Measurements from ENCODE around the gene RAB5B.

RAB5B gene

DNA sequence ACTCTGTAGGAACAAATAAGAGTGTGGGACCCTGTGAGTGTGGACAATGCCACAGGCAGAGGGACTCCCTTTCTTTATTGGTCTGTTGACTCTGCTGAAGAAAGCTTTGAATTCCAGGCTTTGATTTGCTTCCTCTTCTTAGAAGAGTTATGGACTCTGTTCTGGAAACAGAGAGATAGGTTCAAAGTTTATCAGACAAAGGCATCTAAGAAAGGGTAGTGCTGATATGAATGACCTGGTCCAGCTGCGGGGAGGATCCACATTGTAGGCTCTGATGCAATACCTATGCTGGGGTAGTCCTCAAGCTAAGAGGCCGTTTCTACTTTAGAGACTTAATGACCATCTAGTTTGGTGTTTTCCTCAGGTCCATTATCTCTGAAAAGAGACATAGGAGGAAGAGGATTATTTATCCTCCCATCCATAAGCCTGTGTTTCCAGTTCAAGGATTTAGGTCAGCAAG lies 36.3 kb downstream of the RAB5B start:
- no peak overlapping the region for H3K27ac ChIP-seq (ENCODE audit: low read depth, low read length)

DNA sequence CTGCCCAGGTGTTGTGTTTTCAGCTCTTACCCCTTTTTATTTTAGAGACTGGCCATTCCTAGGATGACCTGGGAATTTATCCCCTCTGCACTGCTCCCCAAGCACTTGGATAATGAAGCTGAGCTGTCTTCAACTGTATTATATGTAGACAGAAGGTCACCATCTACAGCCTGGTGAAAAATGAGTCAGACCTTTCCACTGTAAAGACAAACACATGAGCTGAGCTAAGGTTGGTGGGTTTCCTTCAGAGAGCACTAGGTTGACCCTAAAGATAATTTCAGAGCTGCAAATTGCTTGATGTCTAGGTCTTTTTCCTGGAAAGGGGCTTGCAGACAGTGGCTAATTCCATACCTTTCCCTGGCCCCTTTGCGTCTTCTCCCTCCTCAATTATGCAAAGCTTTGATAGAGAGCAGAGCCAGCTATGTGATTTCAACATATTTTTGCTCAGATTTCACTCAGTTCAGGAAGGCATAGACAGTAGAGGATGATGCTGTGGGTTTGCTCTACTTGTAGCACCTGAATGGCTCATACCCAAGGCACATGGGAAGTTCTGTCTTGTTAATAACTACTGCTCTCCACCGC lies 37.7 kb downstream of the RAB5B start:
- Histone ChIP-seq H3K9ac (ENCODE audit: low read length) (no peak overlapping the region), H3K9me3 (ENCODE audit: insufficient read depth, low read length) (no peaks in the 10 kb centered on the region), H3F3A (ENCODE audit: insufficient read depth) (no peaks in the 10 kb centered on the region), H3K27ac (ENCODE audit: low read depth, low read length) (no peak overlapping the region), H3K4me2 (ENCODE audit: low read depth, low read length, poor library complexity, severe bottlenecking) (no peak overlapping the region), H3K9me2 (replicated peaks; ENCODE audit: insufficient read depth, low read length) (no peaks in the 10 kb centered on the region), H3K36me3 (ENCODE audit: low read length) (no peaks in the 10 kb centered on the region), H2AFZ (ENCODE audit: low read depth, low read length, severe bottlenecking) (no peak overlapping the region), H4K20me1 (ENCODE audit: low read depth, low read length) (no peaks in the 10 kb centered on the region), H3K79me2 (ENCODE audit: insufficient read depth, low read length) (no peaks in the 10 kb centered on the region), H3K4me3 (ENCODE audit: insufficient read depth, low read length, poor library complexity, severe bottlenecking) (no peak overlapping the region), H3K27me3 (ENCODE audit: low read length) (no peaks in the 10 kb centered on the region)
- TF ChIP-seq, protein P1, sequence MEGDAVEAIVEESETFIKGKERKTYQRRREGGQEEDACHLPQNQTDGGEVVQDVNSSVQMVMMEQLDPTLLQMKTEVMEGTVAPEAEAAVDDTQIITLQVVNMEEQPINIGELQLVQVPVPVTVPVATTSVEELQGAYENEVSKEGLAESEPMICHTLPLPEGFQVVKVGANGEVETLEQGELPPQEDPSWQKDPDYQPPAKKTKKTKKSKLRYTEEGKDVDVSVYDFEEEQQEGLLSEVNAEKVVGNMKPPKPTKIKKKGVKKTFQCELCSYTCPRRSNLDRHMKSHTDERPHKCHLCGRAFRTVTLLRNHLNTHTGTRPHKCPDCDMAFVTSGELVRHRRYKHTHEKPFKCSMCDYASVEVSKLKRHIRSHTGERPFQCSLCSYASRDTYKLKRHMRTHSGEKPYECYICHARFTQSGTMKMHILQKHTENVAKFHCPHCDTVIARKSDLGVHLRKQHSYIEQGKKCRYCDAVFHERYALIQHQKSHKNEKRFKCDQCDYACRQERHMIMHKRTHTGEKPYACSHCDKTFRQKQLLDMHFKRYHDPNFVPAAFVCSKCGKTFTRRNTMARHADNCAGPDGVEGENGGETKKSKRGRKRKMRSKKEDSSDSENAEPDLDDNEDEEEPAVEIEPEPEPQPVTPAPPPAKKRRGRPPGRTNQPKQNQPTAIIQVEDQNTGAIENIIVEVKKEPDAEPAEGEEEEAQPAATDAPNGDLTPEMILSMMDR (IDR thresholded peaks at IDR 0.05; ENCODE audit: insufficient read depth, low read length, poor library complexity, severe bottlenecking): no peak
- TF ChIP-seq EZH2phosphoT487 (conservative IDR thresholded peaks at IDR 0.05; ENCODE audit: low read length): no peak

More for the DNA sequence above, 36.3 kb downstream of the RAB5B start:
- Histone ChIP-seq H3K4me2 (ENCODE audit: low read depth, low read length, poor library complexity, severe bottlenecking) (no peak overlapping the region), H3K9me2 (replicated peaks; ENCODE audit: insufficient read depth, low read length) (no peaks in the 10 kb centered on the region), H3K36me3 (ENCODE audit: low read length) (no peaks in the 10 kb centered on the region), H4K20me1 (ENCODE audit: low read depth, low read length) (no peaks in the 10 kb centered on the region), H3K4me3 (ENCODE audit: insufficient read depth, low read length, poor library complexity, severe bottlenecking) (no peak overlapping the region), H3F3A (ENCODE audit: insufficient read depth) (no peaks in the 10 kb centered on the region), H3K9ac (ENCODE audit: low read length) (no peak overlapping the region), H3K9me3 (ENCODE audit: insufficient read depth, low read length) (no peaks in the 10 kb centered on the region), H3K27me3 (ENCODE audit: low read length) (no peaks in the 10 kb centered on the region), H2AFZ (ENCODE audit: low read depth, low read length, severe bottlenecking) (no peak overlapping the region), H3K79me2 (ENCODE audit: insufficient read depth, low read length) (no peaks in the 10 kb centered on the region)
- no peak for TF ChIP-seq EZH2phosphoT487 (conservative IDR thresholded peaks at IDR 0.05; ENCODE audit: low read length)

DNA sequence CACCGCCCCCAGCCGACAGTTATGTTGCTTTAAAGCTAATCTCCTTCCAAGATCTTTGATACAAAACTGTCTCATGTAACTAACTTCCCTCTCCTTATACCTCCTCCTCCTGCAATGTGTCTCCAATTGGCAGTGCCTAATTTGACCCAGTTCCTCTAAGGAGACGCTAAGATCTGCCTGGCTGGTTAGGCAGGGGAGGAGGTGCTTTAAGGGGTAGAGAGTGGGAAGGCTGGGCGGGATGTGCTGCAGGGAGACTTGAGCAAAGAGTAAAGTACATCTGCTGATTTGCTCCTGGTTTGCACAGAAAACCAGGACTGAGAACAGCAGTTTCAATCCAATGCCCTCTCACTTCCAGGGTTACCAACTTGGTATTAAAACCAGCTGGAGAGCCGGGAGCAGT lies 39.6 kb downstream of the RAB5B start:
- no peak overlapping the region for H2AFZ ChIP-seq (ENCODE audit: low read depth, low read length, severe bottlenecking)
- no peaks in the 10 kb centered on the region for H4K20me1 ChIP-seq (ENCODE audit: low read depth, low read length)
- no peaks in the 10 kb centered on the region for H3K36me3 ChIP-seq (ENCODE audit: low read length)
- H3K79me2 ChIP-seq (ENCODE audit: insufficient read depth, low read length): no peaks in the 10 kb centered on the region
- H3K4me3 ChIP-seq (ENCODE audit: insufficient read depth, low read length, poor library complexity, severe bottlenecking): no peak overlapping the region
- H3K27me3 ChIP-seq (ENCODE audit: low read length): no peaks in the 10 kb centered on the region
- no peaks in the 10 kb centered on the region for H3K9me3 ChIP-seq (ENCODE audit: insufficient read depth, low read length)
- no peak overlapping the region for H3K27ac ChIP-seq (ENCODE audit: low read depth, low read length)
- no peaks in the 10 kb centered on the region for H3F3A ChIP-seq (ENCODE audit: insufficient read depth)
- TF ChIP-seq, protein P1 (IDR thresholded peaks at IDR 0.05; ENCODE audit: insufficient read depth, low read length, poor library complexity, severe bottlenecking): no peak
- no peak for TF ChIP-seq EZH2phosphoT487 (conservative IDR thresholded peaks at IDR 0.05; ENCODE audit: low read length)
- H3K4me2 ChIP-seq (ENCODE audit: low read depth, low read length, poor library complexity, severe bottlenecking): no peak overlapping the region
- no peaks in the 10 kb centered on the region for H3K9me2 ChIP-seq (replicated peaks; ENCODE audit: insufficient read depth, low read length)
- no peak overlapping the region for H3K9ac ChIP-seq (ENCODE audit: low read length)

DNA sequence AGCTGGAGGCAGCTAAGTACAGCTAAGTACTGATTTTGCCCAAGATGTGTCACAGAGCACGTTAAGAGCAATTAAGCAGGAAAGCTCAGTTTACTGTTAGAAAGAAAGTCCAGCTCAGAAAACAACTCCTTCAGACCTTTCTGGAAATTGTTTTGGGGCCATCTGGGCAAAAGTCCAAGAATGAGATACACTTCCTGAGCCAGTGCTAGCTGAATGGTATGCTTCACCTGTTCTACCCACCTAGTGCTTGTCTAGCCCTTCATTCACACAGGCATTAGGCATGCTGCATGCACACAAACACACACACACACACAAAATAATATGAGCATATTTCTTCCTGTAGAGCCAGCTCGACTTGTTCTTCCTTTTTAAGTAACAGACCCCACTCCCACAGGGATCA lies 40.3 kb downstream of the RAB5B start:
- H3K79me2 ChIP-seq (ENCODE audit: insufficient read depth, low read length): no peaks in the 10 kb centered on the region
- TF ChIP-seq EZH2phosphoT487 (conservative IDR thresholded peaks at IDR 0.05; ENCODE audit: low read length): no peak
- TF ChIP-seq, protein P1 (IDR thresholded peaks at IDR 0.05; ENCODE audit: insufficient read depth, low read length, poor library complexity, severe bottlenecking): no peak
- no peak overlapping the region for H3K4me2 ChIP-seq (ENCODE audit: low read depth, low read length, poor library complexity, severe bottlenecking)
- no peaks in the 10 kb centered on the region for H3F3A ChIP-seq (ENCODE audit: insufficient read depth)
- H3K27ac ChIP-seq (ENCODE audit: low read depth, low read length): no peak overlapping the region
- H4K20me1 ChIP-seq (ENCODE audit: low read depth, low read length): no peaks in the 10 kb centered on the region
- no peaks in the 10 kb centered on the region for H3K27me3 ChIP-seq (ENCODE audit: low read length)
- H3K36me3 ChIP-seq (ENCODE audit: low read length): no peaks in the 10 kb centered on the region
- no peak overlapping the region for H3K9ac ChIP-seq (ENCODE audit: low read length)
- no peaks in the 10 kb centered on the region for H3K9me2 ChIP-seq (replicated peaks; ENCODE audit: insufficient read depth, low read length)
- H3K4me3 ChIP-seq (ENCODE audit: insufficient read depth, low read length, poor library complexity, severe bottlenecking): no peak overlapping the region
- H2AFZ ChIP-seq (ENCODE audit: low read depth, low read length, severe bottlenecking): no peak overlapping the region
- H3K9me3 ChIP-seq (ENCODE audit: insufficient read depth, low read length): no peaks in the 10 kb centered on the region
